SK-N-SH (cell line): Measurements from ENCODE around the gene CXADR. TPM values are rescaled to one million over a fixed set of nuclear protein-coding genes. Genes with fewer than 3 reads are reported as not detected.

ENCODE experiments used
- CTCF ChIA-PET: fragments of 300-600, 350-600 bp; formaldehyde crosslinking; extraction: SDS; loops from one replicate; lab custom pipeline; 2021; lab: Yijun Ruan, JAX
- POLR2A ChIA-PET: fragments of 350-600 bp; sonication (Branson Sonifier 250); formaldehyde crosslinking; extraction: SDS; loops from one replicate; lab custom pipeline; 2020; ENCODE audit warnings: antibody characterized with exemption, inconsistent platforms; lab: Yijun Ruan, JAX
- DNase-seq: peaks from one replicate; pipeline ENCODE4 v3.0.0; 2012
- H2AFZ ChIP-seq: fragments of 200-600 bp; sonication (generic); 2 replicates; pipeline ENCODE4 v1.8.1; 2016; ENCODE audit warnings: antibody characterized with exemption, mild to moderate bottlenecking, low read depth
- H3F3A ChIP-seq: fragments of 200-600 bp; sonication (generic); replicated peaks from 2 replicates; pipeline ENCODE3; 2016; ENCODE audit warnings: antibody characterized with exemption, mild to moderate bottlenecking; ENCODE audit not compliant: insufficient read depth
- H3K27ac ChIP-seq, 2 experiments: fragments of 200-500 bp in 1 of 2; fragments of 200-600 bp in 1 of 2; sonication (Bioruptor generic) in 1 of 2; sonication (generic), shearing (Covaris generic) in 1 of 2; 2 replicates each; pipeline versions ENCODE4 v1.5.1 to v1.6.1; 2014 to 2016; ENCODE audit warnings: low read depth in 2 of 2, inconsistent platforms in 1 of 2, low read length in 1 of 2, mild to moderate bottlenecking in 1 of 2, mixed read lengths in 1 of 2
- H3K27me3 ChIP-seq: fragments of 200-600 bp; sonication (generic), shearing (Covaris generic); 2 replicates; pipeline ENCODE4 v1.6.1; 2016; ENCODE audit warnings: mixed run types; ENCODE audit not compliant: insufficient read depth
- H3K36me3 ChIP-seq, 2 experiments: fragments of 200-500 bp in 1 of 2; fragments of 200-600 bp in 1 of 2; sonication (Bioruptor generic) in 1 of 2; sonication (generic) in 1 of 2; replicated peaks in 1 of 2; 2 replicates each; pipeline versions ENCODE3 to v1.5.1; 2014 to 2016; ENCODE audit warnings: low read length in 1 of 2, mild to moderate bottlenecking in 1 of 2; ENCODE audit not compliant: insufficient read depth in 2 of 2, control insufficient read depth in 1 of 2
- H3K4me1 ChIP-seq, 2 experiments: fragments of 200-500 bp in 1 of 2; fragments of 200-600 bp in 1 of 2; sonication (Bioruptor generic) in 1 of 2; sonication (generic), shearing (Covaris generic) in 1 of 2; 2 replicates each; pipeline versions ENCODE4 v1.5.1 to v1.6.1; 2014 to 2016; ENCODE audit warnings: low read depth in 1 of 2, low read length in 1 of 2, mixed run types in 1 of 2; ENCODE audit not compliant: insufficient read depth in 2 of 2, control insufficient read depth in 1 of 2
- H3K4me2 ChIP-seq: fragments of 200-600 bp; sonication (generic), shearing (Covaris generic); 2 replicates; pipeline ENCODE4 v1.6.1; 2017; ENCODE audit warnings: mixed run types
- H3K4me3 ChIP-seq, 2 experiments: fragments of 200-500 bp in 1 of 2; fragments of 200-600 bp in 1 of 2; sonication (Bioruptor generic) in 1 of 2; sonication (generic), shearing (Covaris generic) in 1 of 2; 2 replicates each; pipeline versions ENCODE4 v1.5.1 to v1.8.1; 2014 to 2016; ENCODE audit warnings: low read depth in 2 of 2, inconsistent platforms in 1 of 2, low read length in 1 of 2, mild to moderate bottlenecking in 1 of 2, mixed read lengths in 1 of 2, moderate library complexity in 1 of 2
- H3K79me2 ChIP-seq: fragments of 200-600 bp; sonication (generic); 2 replicates; pipeline ENCODE4 v1.8.1; 2017; ENCODE audit warnings: mild to moderate bottlenecking; ENCODE audit not compliant: insufficient read depth
- H3K9ac ChIP-seq: fragments of 200-600 bp; sonication (generic); 2 replicates; pipeline ENCODE4 v1.6.1; 2017; ENCODE audit warnings: mixed run types
- H3K9me2 ChIP-seq: fragments of 200-600 bp; sonication (generic); 2 replicates; pipeline ENCODE4 v1.6.1; 2017; ENCODE audit warnings: mixed run types
- H3K9me3 ChIP-seq: fragments of 200-600 bp; sonication (generic); 2 replicates; pipeline ENCODE4 v1.6.1; 2017; ENCODE audit warnings: mixed run types, mild to moderate bottlenecking, moderate library complexity
- H4K20me1 ChIP-seq: fragments of 200-600 bp; sonication (generic); 2 replicates; pipeline ENCODE4 v1.6.1; 2017; ENCODE audit warnings: mild to moderate bottlenecking, mixed run types; ENCODE audit not compliant: insufficient read depth
- ELF1 ChIP-seq: IDR thresholded peaks from 2 replicates; pipeline ENCODE4 v1.4.0; 2012
- EZH2phosphoT487 ChIP-seq: fragments of 200-600 bp; sonication (generic); IDR thresholded peaks from 2 replicates; pipeline ENCODE4 v1.6.1; 2017; ENCODE audit warnings: low read depth, mixed run types, mild to moderate bottlenecking, antibody characterized with exemption, moderate library complexity, borderline replicate concordance
- FOSL2 ChIP-seq: IDR thresholded peaks from 2 replicates; pipeline ENCODE4 v1.4.0; 2012; ENCODE audit warnings: low read depth, mild to moderate bottlenecking, moderate library complexity, borderline replicate concordance
- FOXM1 ChIP-seq: IDR thresholded peaks from 2 replicates; pipeline ENCODE4 v1.4.0; 2012; ENCODE audit warnings: low read depth, mild to moderate bottlenecking
- GATA2 ChIP-seq: sonication (generic); formaldehyde crosslinking; IDR thresholded peaks from 2 replicates; pipeline ENCODE4 v1.5.0; 2020; ENCODE audit warnings: mild to moderate bottlenecking, missing genetic modification reagents
- JUND ChIP-seq: IDR thresholded peaks from 2 replicates; pipeline ENCODE4 v1.4.0; 2012
- MXI1 ChIP-seq: IDR thresholded peaks from 2 replicates; pipeline ENCODE4 v1.6.1; 2012; ENCODE audit warnings: mild to moderate bottlenecking, low read depth, low read length, improper control_type of control experiment
- NFIC ChIP-seq: IDR thresholded peaks from 2 replicates; pipeline ENCODE4 v1.4.0; 2012; ENCODE audit warnings: borderline replicate concordance
- NRF1 ChIP-seq: IDR thresholded peaks from 2 replicates; pipeline ENCODE4 v1.6.1; 2012; ENCODE audit warnings: low read depth, mild to moderate bottlenecking, low read length
- POLR2AphosphoS5 ChIP-seq: IDR thresholded peaks from 2 replicates; pipeline ENCODE4 v1.6.1; 2012; ENCODE audit warnings: low read depth, low read length
- RCOR1 ChIP-seq: fragments of 150-350 bp; IDR thresholded peaks from 2 replicates; pipeline ENCODE4 v1.6.1; 2017; ENCODE audit warnings: antibody characterized with exemption, low read length
- RFX5 ChIP-seq: IDR thresholded peaks from 2 replicates; pipeline ENCODE4 v1.6.1; 2012; ENCODE audit warnings: mild to moderate bottlenecking, improper control_type of control experiment, low read length
- RXRA ChIP-seq: IDR thresholded peaks from 2 replicates; pipeline ENCODE4 v1.4.0; 2012; ENCODE audit warnings: low read depth, mild to moderate bottlenecking, borderline replicate concordance
- SIN3A ChIP-seq: IDR thresholded peaks from 2 replicates; pipeline ENCODE4 v1.6.1; 2012; ENCODE audit warnings: low read depth, mild to moderate bottlenecking, low read length, moderate library complexity, borderline replicate concordance
- WGBS: methylation state at CpG from one replicate; pipeline ENCODE4 v1.1.6; 2017; ENCODE audit warnings: low lambda C conversion rate; 5-methylcytosine and 5-hydroxymethylcytosine counted together
- polyA plus RNA-seq, 3 experiments: library from polyadenylated mRNA; depleted of rRNA; stranded (reverse); fragments of >200 nt; gene quantifications; 2 replicates each; pipeline ENCODE4 v1.2.3, GENCODE V29; 2012
- TF ChIP-seq, protein P1 (sequence below): fragments of 150-350 bp; IDR thresholded peaks from 2 replicates; pipeline ENCODE4 v1.6.1; 2017; ENCODE audit warnings: antibody characterized with exemption, low read length, low read depth, borderline replicate concordance
- TF ChIP-seq, protein P2 (sequence below): IDR thresholded peaks from 2 replicates; pipeline ENCODE4 v1.4.0; 2012; ENCODE audit warnings: low read depth, borderline replicate concordance
- TF ChIP-seq, protein P3 (sequence below): IDR thresholded peaks from 2 replicates; pipeline ENCODE4; 2012
- TF ChIP-seq, protein P4 (sequence below): IDR thresholded peaks from 2 replicates; pipeline ENCODE4 v1.6.1; 2012; ENCODE audit warnings: mild to moderate bottlenecking, low read depth, low read length, moderate library complexity
- TF ChIP-seq, protein P5 (sequence below): fragments of 200-600 bp; sonication (generic); IDR thresholded peaks from 2 replicates; pipeline ENCODE4 v1.6.1; 2017; ENCODE audit warnings: antibody characterized with exemption, mild to moderate bottlenecking, moderate library complexity

The CXADR gene
- polyA plus RNA-seq, 1 of the 3 experiments (the other 2 are of a cell fraction), result 1.1 TPM

DNA sequence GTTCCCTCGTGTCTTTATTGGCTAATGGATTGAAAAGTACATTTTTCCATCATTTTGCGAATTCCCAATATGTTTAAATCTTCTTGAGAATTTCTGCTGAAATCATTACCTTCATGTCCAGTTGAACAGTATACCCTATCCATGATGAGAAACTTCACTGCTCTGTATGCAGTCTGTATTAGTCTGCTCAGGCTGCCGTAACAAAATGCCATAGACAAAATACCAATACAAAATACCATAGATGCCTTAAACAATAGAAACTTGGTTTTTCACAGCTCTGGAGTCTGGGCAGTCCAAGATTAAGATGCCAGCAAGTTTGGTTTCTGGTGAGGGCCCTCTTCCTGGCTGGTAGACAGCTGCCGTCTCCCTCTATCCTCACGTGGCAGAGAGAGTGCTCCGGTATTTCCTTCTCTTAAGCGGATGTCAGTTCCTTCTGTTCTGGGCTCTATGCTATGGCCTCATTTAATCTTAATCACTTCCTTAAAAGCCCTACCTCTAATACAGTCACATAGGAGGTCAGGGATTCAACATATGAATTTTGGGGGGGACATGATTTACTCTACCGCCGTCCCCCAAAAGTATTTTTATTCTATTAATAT is 27.0 kb downstream of the CXADR start:
- no peak overlapping the region for H2AFZ ChIP-seq
- no peak for DNase-seq
- no peak overlapping the region for H3K9ac ChIP-seq
- no peaks in the 10 kb centered on the region for H4K20me1 ChIP-seq
- H3K27ac ChIP-seq, result no peak overlapping the region
- H3K4me1 ChIP-seq, result peaks cover 0 to 9% of the 10 kb centered on the region in 2 experiments; a peak in 2 of 4 replicates
- H3F3A ChIP-seq, result no peaks in the 10 kb centered on the region
- no peak for TF ChIP-seq FOXM1
- TF ChIP-seq NFIC, result no peak
- no peaks in the 10 kb centered on the region for H3K9me2 ChIP-seq
- POLR2A ChIA-PET, result no interaction called here
- H3K9me3 ChIP-seq, result no peaks in the 10 kb centered on the region
- CTCF ChIA-PET, result no interaction called here
- 89% methylated on average over 9 of the region's 9 CpGs for WGBS
- no peaks in the 10 kb centered on the region; the same call in 1 of the 2 replicates for H3K27me3 ChIP-seq
- no peaks in the 10 kb centered on the region for H3K79me2 ChIP-seq
- no peak overlapping the region for H3K4me2 ChIP-seq
- no peaks in the 10 kb centered on the region for H3K36me3 ChIP-seq
- H3K4me3 ChIP-seq, result no peak overlapping the region

DNA sequence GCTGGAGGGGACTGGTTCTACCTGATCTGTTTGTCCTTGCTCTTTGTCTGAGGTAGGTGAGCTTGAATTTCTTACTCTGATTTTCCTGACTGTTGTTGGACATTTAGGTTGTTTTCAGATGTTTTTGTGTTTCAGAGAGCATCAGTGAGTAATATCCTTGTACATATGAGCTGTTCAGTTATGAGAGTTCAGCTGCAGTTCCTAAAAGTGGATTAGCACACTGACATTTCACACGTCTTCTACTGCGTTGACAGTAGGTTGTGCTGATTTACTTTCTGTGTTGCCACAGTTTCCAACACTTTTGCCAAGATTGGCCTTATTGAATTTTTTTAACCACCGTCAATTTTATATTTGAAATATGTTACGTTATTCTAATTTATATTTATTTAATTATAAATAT is 27.7 kb downstream of the CXADR start:
- Histone ChIP-seq H3K27ac (no peak overlapping the region), H3K4me1 (peaks cover 0 to 9% of the 10 kb centered on the region in 2 experiments; a peak in 2 of 4 replicates), H3K79me2 (no peaks in the 10 kb centered on the region), H2AFZ (no peak overlapping the region), H3K27me3 (no peaks in the 10 kb centered on the region; the same call in 1 of the 2 replicates), H3K9me3 (no peaks in the 10 kb centered on the region), H3K4me3 (no peak overlapping the region), H3F3A (no peaks in the 10 kb centered on the region), H3K36me3 (no peaks in the 10 kb centered on the region), H3K9me2 (no peaks in the 10 kb centered on the region), H4K20me1 (no peaks in the 10 kb centered on the region), H3K4me2 (no peak overlapping the region), H3K9ac (no peak overlapping the region)
- DNase-seq, result no peak
- ChIA-PET POLR2A (no interaction called here), CTCF (no interaction called here)
- 93% methylated on average over 4 of the region's 4 CpGs for WGBS
- TF ChIP-seq RCOR1 (no peak), RXRA (no peak), EZH2phosphoT487 (no peak), GATA2 (CRISPR knock-in tag) (no peak), SIN3A (no peak), MXI1 (no peak), POLR2AphosphoS5 (no peak), FOXM1 (no peak), ELF1 (no peak), NRF1 (no peak), RFX5 (no peak), JUND (no peak), FOSL2 (no peak)
- TF ChIP-seq, protein P1, sequence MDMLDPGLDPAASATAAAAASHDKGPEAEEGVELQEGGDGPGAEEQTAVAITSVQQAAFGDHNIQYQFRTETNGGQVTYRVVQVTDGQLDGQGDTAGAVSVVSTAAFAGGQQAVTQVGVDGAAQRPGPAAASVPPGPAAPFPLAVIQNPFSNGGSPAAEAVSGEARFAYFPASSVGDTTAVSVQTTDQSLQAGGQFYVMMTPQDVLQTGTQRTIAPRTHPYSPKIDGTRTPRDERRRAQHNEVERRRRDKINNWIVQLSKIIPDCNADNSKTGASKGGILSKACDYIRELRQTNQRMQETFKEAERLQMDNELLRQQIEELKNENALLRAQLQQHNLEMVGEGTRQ, result no peak
- TF ChIP-seq, protein P2, sequence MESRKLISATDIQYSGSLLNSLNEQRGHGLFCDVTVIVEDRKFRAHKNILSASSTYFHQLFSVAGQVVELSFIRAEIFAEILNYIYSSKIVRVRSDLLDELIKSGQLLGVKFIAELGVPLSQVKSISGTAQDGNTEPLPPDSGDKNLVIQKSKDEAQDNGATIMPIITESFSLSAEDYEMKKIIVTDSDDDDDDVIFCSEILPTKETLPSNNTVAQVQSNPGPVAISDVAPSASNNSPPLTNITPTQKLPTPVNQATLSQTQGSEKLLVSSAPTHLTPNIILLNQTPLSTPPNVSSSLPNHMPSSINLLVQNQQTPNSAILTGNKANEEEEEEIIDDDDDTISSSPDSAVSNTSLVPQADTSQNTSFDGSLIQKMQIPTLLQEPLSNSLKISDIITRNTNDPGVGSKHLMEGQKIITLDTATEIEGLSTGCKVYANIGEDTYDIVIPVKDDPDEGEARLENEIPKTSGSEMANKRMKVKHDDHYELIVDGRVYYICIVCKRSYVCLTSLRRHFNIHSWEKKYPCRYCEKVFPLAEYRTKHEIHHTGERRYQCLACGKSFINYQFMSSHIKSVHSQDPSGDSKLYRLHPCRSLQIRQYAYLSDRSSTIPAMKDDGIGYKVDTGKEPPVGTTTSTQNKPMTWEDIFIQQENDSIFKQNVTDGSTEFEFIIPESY, result no peak
- TF ChIP-seq, protein P3, sequence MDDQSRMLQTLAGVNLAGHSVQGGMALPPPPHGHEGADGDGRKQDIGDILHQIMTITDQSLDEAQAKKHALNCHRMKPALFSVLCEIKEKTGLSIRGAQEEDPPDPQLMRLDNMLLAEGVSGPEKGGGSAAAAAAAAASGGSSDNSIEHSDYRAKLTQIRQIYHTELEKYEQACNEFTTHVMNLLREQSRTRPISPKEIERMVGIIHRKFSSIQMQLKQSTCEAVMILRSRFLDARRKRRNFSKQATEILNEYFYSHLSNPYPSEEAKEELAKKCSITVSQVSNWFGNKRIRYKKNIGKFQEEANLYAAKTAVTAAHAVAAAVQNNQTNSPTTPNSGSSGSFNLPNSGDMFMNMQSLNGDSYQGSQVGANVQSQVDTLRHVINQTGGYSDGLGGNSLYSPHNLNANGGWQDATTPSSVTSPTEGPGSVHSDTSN, result no peak
- TF ChIP-seq, protein P4, sequence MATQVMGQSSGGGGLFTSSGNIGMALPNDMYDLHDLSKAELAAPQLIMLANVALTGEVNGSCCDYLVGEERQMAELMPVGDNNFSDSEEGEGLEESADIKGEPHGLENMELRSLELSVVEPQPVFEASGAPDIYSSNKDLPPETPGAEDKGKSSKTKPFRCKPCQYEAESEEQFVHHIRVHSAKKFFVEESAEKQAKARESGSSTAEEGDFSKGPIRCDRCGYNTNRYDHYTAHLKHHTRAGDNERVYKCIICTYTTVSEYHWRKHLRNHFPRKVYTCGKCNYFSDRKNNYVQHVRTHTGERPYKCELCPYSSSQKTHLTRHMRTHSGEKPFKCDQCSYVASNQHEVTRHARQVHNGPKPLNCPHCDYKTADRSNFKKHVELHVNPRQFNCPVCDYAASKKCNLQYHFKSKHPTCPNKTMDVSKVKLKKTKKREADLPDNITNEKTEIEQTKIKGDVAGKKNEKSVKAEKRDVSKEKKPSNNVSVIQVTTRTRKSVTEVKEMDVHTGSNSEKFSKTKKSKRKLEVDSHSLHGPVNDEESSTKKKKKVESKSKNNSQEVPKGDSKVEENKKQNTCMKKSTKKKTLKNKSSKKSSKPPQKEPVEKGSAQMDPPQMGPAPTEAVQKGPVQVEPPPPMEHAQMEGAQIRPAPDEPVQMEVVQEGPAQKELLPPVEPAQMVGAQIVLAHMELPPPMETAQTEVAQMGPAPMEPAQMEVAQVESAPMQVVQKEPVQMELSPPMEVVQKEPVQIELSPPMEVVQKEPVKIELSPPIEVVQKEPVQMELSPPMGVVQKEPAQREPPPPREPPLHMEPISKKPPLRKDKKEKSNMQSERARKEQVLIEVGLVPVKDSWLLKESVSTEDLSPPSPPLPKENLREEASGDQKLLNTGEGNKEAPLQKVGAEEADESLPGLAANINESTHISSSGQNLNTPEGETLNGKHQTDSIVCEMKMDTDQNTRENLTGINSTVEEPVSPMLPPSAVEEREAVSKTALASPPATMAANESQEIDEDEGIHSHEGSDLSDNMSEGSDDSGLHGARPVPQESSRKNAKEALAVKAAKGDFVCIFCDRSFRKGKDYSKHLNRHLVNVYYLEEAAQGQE, result no peak
- TF ChIP-seq, protein P5, sequence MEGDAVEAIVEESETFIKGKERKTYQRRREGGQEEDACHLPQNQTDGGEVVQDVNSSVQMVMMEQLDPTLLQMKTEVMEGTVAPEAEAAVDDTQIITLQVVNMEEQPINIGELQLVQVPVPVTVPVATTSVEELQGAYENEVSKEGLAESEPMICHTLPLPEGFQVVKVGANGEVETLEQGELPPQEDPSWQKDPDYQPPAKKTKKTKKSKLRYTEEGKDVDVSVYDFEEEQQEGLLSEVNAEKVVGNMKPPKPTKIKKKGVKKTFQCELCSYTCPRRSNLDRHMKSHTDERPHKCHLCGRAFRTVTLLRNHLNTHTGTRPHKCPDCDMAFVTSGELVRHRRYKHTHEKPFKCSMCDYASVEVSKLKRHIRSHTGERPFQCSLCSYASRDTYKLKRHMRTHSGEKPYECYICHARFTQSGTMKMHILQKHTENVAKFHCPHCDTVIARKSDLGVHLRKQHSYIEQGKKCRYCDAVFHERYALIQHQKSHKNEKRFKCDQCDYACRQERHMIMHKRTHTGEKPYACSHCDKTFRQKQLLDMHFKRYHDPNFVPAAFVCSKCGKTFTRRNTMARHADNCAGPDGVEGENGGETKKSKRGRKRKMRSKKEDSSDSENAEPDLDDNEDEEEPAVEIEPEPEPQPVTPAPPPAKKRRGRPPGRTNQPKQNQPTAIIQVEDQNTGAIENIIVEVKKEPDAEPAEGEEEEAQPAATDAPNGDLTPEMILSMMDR, result no peak
